IMR-90 (cell line): ENCODE data around the gene ATP8B4. TPM values are rescaled to one million over a fixed set of nuclear protein-coding genes. Genes with fewer than 3 reads are reported as not detected.

Experiments
- ATAC-seq: fragments of 200-7000 bp; cut with Tn5 transposase; 2 replicates; pipeline ENCODE4 v1.9.1; 2020; ENCODE audit warnings: low read depth, mild to moderate bottlenecking, moderate library complexity
- BruUV-seq: library from RNA; stranded (reverse); fragments of 400-500 nt; replicated peaks from 2 replicates; lab custom pipeline; 2021; lab: Mats Ljungman, UMichigan
- CTCF ChIA-PET: fragments of 300-600 bp; formaldehyde crosslinking; extraction: SDS; loops from one replicate; lab custom pipeline; 2021; ENCODE audit warnings: antibody characterized with exemption; lab: Yijun Ruan, JAX
- POLR2A ChIA-PET: fragments of 300-600 bp; sonication (Branson Sonifier 250); formaldehyde crosslinking; loops from one replicate; lab custom pipeline; 2022; ENCODE audit warnings: antibody characterized with exemption; ENCODE audit not compliant: unreplicated experiment; lab: Charles Lee
- DNase-seq: peaks from one replicate; pipeline ENCODE4 v3.0.0; 2013
- H2AFZ ChIP-seq: replicated peaks from 2 replicates; pipeline ENCODE3; 2013; ENCODE audit warnings: low read length, mild to moderate bottlenecking; ENCODE audit not compliant: poor library complexity
- H2AK5ac ChIP-seq: 2 replicates; pipeline ENCODE4 v1.6.1; 2013; ENCODE audit warnings: low read depth, low read length, inconsistent platforms
- H2AK9ac ChIP-seq: replicated peaks from 2 replicates; pipeline ENCODE3; 2013; ENCODE audit warnings: mild to moderate bottlenecking, low read depth, low read length, moderate library complexity; ENCODE audit not compliant: poor library complexity
- H2BK120ac ChIP-seq: 2 replicates; pipeline ENCODE4 v1.6.1; 2013; ENCODE audit warnings: low read depth, low read length, inconsistent platforms
- H2BK15ac ChIP-seq: 3 replicates; pipeline ENCODE4 v1.6.1; 2013; ENCODE audit warnings: low read depth, low read length, inconsistent platforms
- H2BK20ac ChIP-seq: 2 replicates; pipeline ENCODE4 v1.6.1; 2013; ENCODE audit warnings: low read depth, mild to moderate bottlenecking, inconsistent platforms, low read length, moderate library complexity
- H2BK5ac ChIP-seq: 2 replicates; pipeline ENCODE4 v1.6.1; 2013; ENCODE audit warnings: mild to moderate bottlenecking, low read depth, low read length, inconsistent platforms; ENCODE audit not compliant: poor library complexity, severe bottlenecking
- H3K14ac ChIP-seq: replicated peaks from 2 replicates; pipeline ENCODE4 v1.6.1; 2013; ENCODE audit warnings: low read depth, low read length, inconsistent platforms
- H3K18ac ChIP-seq: 2 replicates; pipeline ENCODE4 v1.6.1; 2013; ENCODE audit warnings: low read depth, low read length, control low read depth
- H3K23ac ChIP-seq: 2 replicates; pipeline ENCODE4 v1.6.1; 2013; ENCODE audit warnings: low read depth, low read length, inconsistent platforms
- H3K27ac ChIP-seq: 2 replicates; pipeline ENCODE4 v1.5.1; 2013; ENCODE audit warnings: mild to moderate bottlenecking, control low read depth, low read length; ENCODE audit not compliant: insufficient read depth
- H3K27me3 ChIP-seq: 2 replicates; pipeline ENCODE4 v1.6.1; 2013; ENCODE audit warnings: low read length; ENCODE audit not compliant: control insufficient read depth, insufficient read depth
- H3K36me3 ChIP-seq: 2 replicates; pipeline ENCODE4 v1.6.1; 2013; ENCODE audit warnings: low read length, mixed read lengths; ENCODE audit not compliant: control insufficient read depth, insufficient read depth
- H3K4ac ChIP-seq: 2 replicates; pipeline ENCODE4 v1.6.1; 2013; ENCODE audit warnings: low read depth, low read length, inconsistent platforms
- H3K4me1 ChIP-seq: 2 replicates; pipeline ENCODE4 v1.6.1; 2013; ENCODE audit warnings: low read length, mixed read lengths; ENCODE audit not compliant: control insufficient read depth, insufficient read depth
- H3K4me2 ChIP-seq: 2 replicates; pipeline ENCODE4 v1.6.1; 2013; ENCODE audit warnings: low read depth, mild to moderate bottlenecking, control low read depth, low read length, moderate library complexity
- H3K4me3 ChIP-seq: 2 replicates; pipeline ENCODE4 v1.5.1; 2013; ENCODE audit warnings: low read depth, mild to moderate bottlenecking, control low read depth, low read length, moderate library complexity; ENCODE audit not compliant: insufficient read depth
- H3K56ac ChIP-seq: 2 replicates; pipeline ENCODE4 v1.6.1; 2013; ENCODE audit warnings: low read length, inconsistent platforms; ENCODE audit not compliant: insufficient read depth; ENCODE audit errors: extremely low read depth
- H3K79me1 ChIP-seq, 2 experiments: 2 replicates each; pipeline ENCODE4 v1.6.1; 2013; ENCODE audit warnings: low read length in 2 of 2, inconsistent platforms in 1 of 2, low read depth in 1 of 2
- H3K9ac ChIP-seq: 2 replicates; pipeline ENCODE4 v1.6.1; 2013; ENCODE audit warnings: low read depth, low read length, control low read depth
- H3K9me1 ChIP-seq: 2 replicates; pipeline ENCODE4 v1.6.1; 2013; ENCODE audit warnings: low read length, inconsistent platforms; ENCODE audit not compliant: insufficient read depth
- H3K9me3 ChIP-seq: 2 replicates; pipeline ENCODE4 v1.6.1; 2013; ENCODE audit warnings: low read length; ENCODE audit not compliant: control insufficient read depth, insufficient read depth
- H4K20me1 ChIP-seq: 2 replicates; pipeline ENCODE4 v1.6.1; 2013; ENCODE audit warnings: low read length, inconsistent platforms; ENCODE audit not compliant: insufficient read depth
- H4K5ac ChIP-seq: 2 replicates; pipeline ENCODE4 v1.6.1; 2013; ENCODE audit warnings: mild to moderate bottlenecking, low read depth, low read length, control low read depth
- H4K8ac ChIP-seq, 2 experiments: 2 replicates each; pipeline ENCODE4 v1.6.1; 2013; ENCODE audit warnings: low read depth in 2 of 2, low read length in 2 of 2, control low read depth in 1 of 2, inconsistent platforms in 1 of 2
- H4K91ac ChIP-seq: 2 replicates; pipeline ENCODE4 v1.6.1; 2013; ENCODE audit warnings: low read depth, low read length, inconsistent platforms; ENCODE audit not compliant: insufficient read depth
- CEBPB ChIP-seq: IDR thresholded peaks from 2 replicates; pipeline ENCODE4 v1.6.1; 2012; ENCODE audit warnings: low read depth, low read length, improper control_type of control experiment
- CHD1 ChIP-seq: IDR thresholded peaks from 2 replicates; pipeline ENCODE4 v1.6.1; 2012; ENCODE audit warnings: low read depth, low read length, improper control_type of control experiment
- CTCF ChIP-seq: conservative IDR thresholded peaks from 2 replicates; pipeline ENCODE4 v1.5.1; 2012; ENCODE audit warnings: mild to moderate bottlenecking, low read depth, low read length, improper control_type of control experiment
- ELK1 ChIP-seq: fragments of 150-350 bp; IDR thresholded peaks from 2 replicates; pipeline ENCODE4 v1.6.1; 2016; ENCODE audit warnings: low read depth, mild to moderate bottlenecking, low read length, moderate library complexity, borderline replicate concordance
- FOS ChIP-seq: fragments of 150-350 bp; IDR thresholded peaks from 2 replicates; pipeline ENCODE4 v1.6.1; 2016; ENCODE audit warnings: low read depth, low read length
- MAFK ChIP-seq: IDR thresholded peaks from 2 replicates; pipeline ENCODE4 v1.6.1; 2012; ENCODE audit warnings: low read depth, low read length, improper control_type of control experiment
- MAZ ChIP-seq: IDR thresholded peaks from 2 replicates; pipeline ENCODE4 v1.6.1; 2012; ENCODE audit warnings: low read depth, mild to moderate bottlenecking, low read length, improper control_type of control experiment, moderate library complexity, borderline replicate concordance
- MXI1 ChIP-seq: IDR thresholded peaks from 2 replicates; pipeline ENCODE4 v1.6.1; 2012; ENCODE audit warnings: low read depth, mild to moderate bottlenecking, low read length, moderate library complexity, borderline replicate concordance
- NFE2L2 ChIP-seq: fragments of 150-350 bp; IDR thresholded peaks from 2 replicates; pipeline ENCODE4 v1.6.1; 2016; ENCODE audit warnings: low read depth, mild to moderate bottlenecking, low read length
- POLR2A ChIP-seq: IDR thresholded peaks from 2 replicates; pipeline ENCODE4 v1.6.1; 2012; ENCODE audit warnings: mild to moderate bottlenecking, low read depth, low read length
- RCOR1 ChIP-seq: IDR thresholded peaks from 2 replicates; pipeline ENCODE4 v1.6.1; 2012; ENCODE audit warnings: mild to moderate bottlenecking, low read length, improper control_type of control experiment; ENCODE audit not compliant: insufficient replicate concordance
- RFX5 ChIP-seq: IDR thresholded peaks from 2 replicates; pipeline ENCODE4 v1.8.0; 2012; ENCODE audit warnings: low read depth, mild to moderate bottlenecking, low read length, moderate library complexity
- SMC3 ChIP-seq: fragments of 150-350 bp; IDR thresholded peaks from 2 replicates; pipeline ENCODE4 v1.6.1; 2016; ENCODE audit warnings: low read depth, mild to moderate bottlenecking, antibody characterized with exemption, low read length, moderate library complexity
- USF2 ChIP-seq: fragments of 150-350 bp; IDR thresholded peaks from 2 replicates; pipeline ENCODE4 v1.6.1; 2017; ENCODE audit warnings: mild to moderate bottlenecking, antibody characterized with exemption, low read length, low read depth
- dilution Hi-C: fragments of 300-500 bp; cut with HindIII; formaldehyde crosslinking; loops from one replicate; pipeline ENCODE4 v1.14.3; 2018; ENCODE audit warnings: low sequenced_read_pairs; ENCODE audit not compliant: unreplicated experiment
- in situ Hi-C: fragments of 300-500 bp; cut with MboI; formaldehyde crosslinking; loops from 3 replicates; pipeline ENCODE4 v1.14.3; 2019; ENCODE audit warnings: low sequenced_read_pairs, inconsistent platforms, mixed read lengths
- intact Hi-C: fragments of 100-400 bp; cut with micrococcal nuclease; formaldehyde crosslinking; loops from 2 replicates; pipeline ENCODE4 v1.10.0; 2022
- polyA plus RNA-seq, 3 experiments: library from polyadenylated mRNA; depleted of rRNA; stranded (reverse); fragments of >200 nt; gene quantifications; 2 replicates each; pipeline ENCODE4 v1.2.3, GENCODE V29; 2012; ENCODE audit warnings: low replicate concordance in 1 of 3
- total RNA-seq: library from RNA; depleted of rRNA; stranded (reverse); fragments of >200 nt; gene quantifications from 2 replicates; pipeline ENCODE4 v1.2.3, GENCODE V29; 2012

The ATP8B4 gene
- total and polyA plus RNA-seq, 2 of the 4 experiments (the other 2 are of a cell fraction) = 0.12 to 0.54 TPM

- CTCF ChIA-PET = interaction anchor here (0.5 to 0.7 kb wide), 2 partner anchors 271 to 808 kb away, joined by 3 to 4 read pairs; no protein-coding TSS in a partner anchor
- dilution Hi-C loops = no loop called here
These were observed 74.6 kb downstream of the ATP8B4 start for GRCh38 chr15:50044406-50044805.

More at GRCh38 chr15:50044406-50044805, 74.6 kb downstream of the ATP8B4 start:
- Histone ChIP-seq H2BK120ac (no peak overlapping the region), H3K18ac (no peak overlapping the region), H3K4me2 (no peak overlapping the region), H2BK20ac (no peak overlapping the region), H3K14ac (no peak overlapping the region), H3K9ac (no peak overlapping the region), H3K79me1 (no peaks in the 10 kb centered on the region), H4K8ac (no peak overlapping the region), H3K9me3 (peaks cover 6% of the 10 kb centered on the region), H3K4me1 (peaks cover 5% of the 10 kb centered on the region), H3K9me1 (no peaks in the 10 kb centered on the region), H2BK5ac (no peak overlapping the region), H3K36me3 (no peaks in the 10 kb centered on the region), H3K27me3 (no peaks in the 10 kb centered on the region), H3K23ac (no peak overlapping the region), H2BK15ac (no peak overlapping the region), H3K27ac (no peak overlapping the region), H4K91ac (no peak overlapping the region), H3K4me3 (no peak overlapping the region), H2AK5ac (no peak overlapping the region), H3K4ac (no peak overlapping the region), H2AK9ac (no peak overlapping the region), H2AFZ (no peak overlapping the region), H4K20me1 (no peaks in the 10 kb centered on the region), H3K56ac (no peak overlapping the region), H4K5ac (no peak overlapping the region)
- in situ Hi-C loops (no loop called here), intact Hi-C loops (no loop called here)
- TF ChIP-seq FOS (no peak), CEBPB (no peak), MAFK (no peak), ELK1 (no peak), MXI1 (no peak), NFE2L2 (no peak), USF2 (no peak), CHD1 (no peak), CTCF (no peak), POLR2A (no peak), SMC3 (no peak), RCOR1 (no peak), MAZ (no peak), RFX5 (no peak)
- BruUV-seq = no TSS peak
- no peak for ATAC-seq
- DNase-seq = no peak
- POLR2A ChIA-PET = no interaction called here
